ENCODE data around the gene BABAM1. TPM values are rescaled to one million over a fixed set of nuclear protein-coding genes. Genes with fewer than 3 reads are reported as not detected.
A peak's percentile ranks its signal among the peaks of the same experiment; 100 is the strongest.

Gene BABAM1
- total RNA-seq, 1 experiment from 2014 or later = 79.5 TPM

DNA sequence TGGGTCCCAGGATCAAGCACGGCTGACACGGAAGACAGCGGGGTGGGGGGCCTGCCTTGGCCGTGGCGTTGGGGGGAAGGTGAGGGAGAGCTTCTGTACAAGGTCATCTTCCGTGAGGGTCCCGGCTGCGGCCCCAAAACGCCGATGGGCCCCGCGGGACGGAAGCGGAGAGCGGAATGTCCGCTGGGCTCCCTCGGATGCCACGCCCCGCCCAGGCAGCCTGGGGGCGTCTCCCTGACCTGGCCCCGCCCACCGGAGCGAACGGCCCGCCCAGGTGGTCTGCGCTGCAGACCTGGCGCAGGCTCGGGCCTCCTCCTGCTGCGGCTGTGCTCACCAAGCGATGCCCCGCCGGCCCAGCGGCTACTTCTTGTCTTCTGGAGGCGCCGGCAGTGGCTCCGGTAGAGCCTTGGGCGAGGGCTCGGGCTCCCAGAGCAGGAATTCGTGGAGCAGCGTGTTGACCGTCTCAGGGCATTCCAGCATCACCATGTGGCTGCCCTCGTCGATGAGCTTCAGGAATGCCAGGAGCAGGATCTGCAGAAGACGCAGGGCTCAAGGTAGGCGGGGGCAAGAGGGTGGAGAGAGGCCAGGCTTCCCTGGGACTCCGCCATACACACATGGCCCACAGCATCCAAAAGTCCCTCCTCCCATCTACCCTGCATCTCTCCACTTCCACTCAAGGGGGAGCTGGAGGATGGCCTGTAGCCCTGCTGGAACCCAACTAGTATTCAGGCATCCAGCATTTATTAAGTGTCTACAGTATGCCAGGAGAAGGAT is 25.2 kb downstream of the BABAM1 start:
- peak overlapping the region; percentile 52 to 59 for H3K4me3 ChIP-seq (ENCODE audit: low read depth in 2 of 2, low read length in 2 of 2)
- no peak for TF ChIP-seq TCF7L2 (IDR thresholded peaks at IDR 0.05; ENCODE audit: low read depth, low read length)
- peak; percentile 82 for TF ChIP-seq CTCF (IDR thresholded peaks at IDR 0.05)
- TF ChIP-seq POLR2AphosphoS5 (IDR thresholded peaks at IDR 0.05; ENCODE audit: low read depth, low read length) = peak; percentile 46; the same call in 1 of the 2 replicates
- intact Hi-C loops (cut with micrococcal nuclease; ENCODE audit: unreplicated experiment) (no loop called here), in situ Hi-C loops (cut with HindIII; ENCODE audit: low pct_unique_long_range_greater_than_20kb, low sequenced_read_pairs) (no loop called here)
- DNase-seq (ENCODE audit: low read depth, low spot score) = peak; percentile 72
- ATAC-seq = peak; percentile 93
- H3K4me1 ChIP-seq (ENCODE audit: control insufficient read depth, insufficient read depth, low read length) = peaks cover 3% of the 10 kb centered on the region; the same call in 1 of the 2 replicates
- BruUV-seq (replicated peaks) = no TSS peak
- H3K36me3 ChIP-seq (ENCODE audit: control insufficient read depth, insufficient read depth, low read length) = no peaks in the 10 kb centered on the region
- no peaks in the 10 kb centered on the region for H3K9me3 ChIP-seq (ENCODE audit: control insufficient read depth, insufficient read depth, low read depth, low read length)
- H3K27me3 ChIP-seq (ENCODE audit: control insufficient read depth, insufficient read depth, low read length) = no peaks in the 10 kb centered on the region
- ChIA-PET POLR2A (interaction anchor here (0.7 kb wide), 2 partner anchors 13 kb away, joined by 3 to 4 read pairs; partner anchors contain the start of gene MRPL34), CTCF (interaction anchor here (0.7 to 1.4 kb wide), 7 partner anchors 13 to 176 kb away, joined by 3 to 10 read pairs (median 5); partner anchors contain the start of genes MRPL34 and NR2F6)
- peak overlapping the region; percentile 71 for H3K27ac ChIP-seq (ENCODE audit: low read length)

- ATAC-seq (no peak), DNase-seq (ENCODE audit: low read depth, low spot score) (no peak)
- TF ChIP-seq POLR2AphosphoS5 (IDR thresholded peaks at IDR 0.05; ENCODE audit: low read depth, low read length) (no peak), TCF7L2 (IDR thresholded peaks at IDR 0.05; ENCODE audit: low read depth, low read length) (no peak), CTCF (IDR thresholded peaks at IDR 0.05) (no peak), SIN3A (IDR thresholded peaks at IDR 0.05; ENCODE audit: borderline replicate concordance, insufficient read depth, low read depth, low read length) (no peak)
- TF ChIP-seq, protein P1, sequence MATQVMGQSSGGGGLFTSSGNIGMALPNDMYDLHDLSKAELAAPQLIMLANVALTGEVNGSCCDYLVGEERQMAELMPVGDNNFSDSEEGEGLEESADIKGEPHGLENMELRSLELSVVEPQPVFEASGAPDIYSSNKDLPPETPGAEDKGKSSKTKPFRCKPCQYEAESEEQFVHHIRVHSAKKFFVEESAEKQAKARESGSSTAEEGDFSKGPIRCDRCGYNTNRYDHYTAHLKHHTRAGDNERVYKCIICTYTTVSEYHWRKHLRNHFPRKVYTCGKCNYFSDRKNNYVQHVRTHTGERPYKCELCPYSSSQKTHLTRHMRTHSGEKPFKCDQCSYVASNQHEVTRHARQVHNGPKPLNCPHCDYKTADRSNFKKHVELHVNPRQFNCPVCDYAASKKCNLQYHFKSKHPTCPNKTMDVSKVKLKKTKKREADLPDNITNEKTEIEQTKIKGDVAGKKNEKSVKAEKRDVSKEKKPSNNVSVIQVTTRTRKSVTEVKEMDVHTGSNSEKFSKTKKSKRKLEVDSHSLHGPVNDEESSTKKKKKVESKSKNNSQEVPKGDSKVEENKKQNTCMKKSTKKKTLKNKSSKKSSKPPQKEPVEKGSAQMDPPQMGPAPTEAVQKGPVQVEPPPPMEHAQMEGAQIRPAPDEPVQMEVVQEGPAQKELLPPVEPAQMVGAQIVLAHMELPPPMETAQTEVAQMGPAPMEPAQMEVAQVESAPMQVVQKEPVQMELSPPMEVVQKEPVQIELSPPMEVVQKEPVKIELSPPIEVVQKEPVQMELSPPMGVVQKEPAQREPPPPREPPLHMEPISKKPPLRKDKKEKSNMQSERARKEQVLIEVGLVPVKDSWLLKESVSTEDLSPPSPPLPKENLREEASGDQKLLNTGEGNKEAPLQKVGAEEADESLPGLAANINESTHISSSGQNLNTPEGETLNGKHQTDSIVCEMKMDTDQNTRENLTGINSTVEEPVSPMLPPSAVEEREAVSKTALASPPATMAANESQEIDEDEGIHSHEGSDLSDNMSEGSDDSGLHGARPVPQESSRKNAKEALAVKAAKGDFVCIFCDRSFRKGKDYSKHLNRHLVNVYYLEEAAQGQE (IDR thresholded peaks at IDR 0.05; ENCODE audit: insufficient read depth in 1 of 2, low read depth in 2 of 2, low read length in 1 of 2) = no peak
- Histone ChIP-seq H3K4me1 (ENCODE audit: control insufficient read depth, insufficient read depth, low read length) (peaks cover 3% of the 10 kb centered on the region; the same call in 1 of the 2 replicates), H3K27me3 (ENCODE audit: control insufficient read depth, insufficient read depth, low read length) (no peaks in the 10 kb centered on the region), H3K27ac (ENCODE audit: low read length) (no peak overlapping the region), H3K36me3 (ENCODE audit: control insufficient read depth, insufficient read depth, low read length) (no peaks in the 10 kb centered on the region), H3K9me3 (ENCODE audit: control insufficient read depth, insufficient read depth, low read depth, low read length) (no peaks in the 10 kb centered on the region), H3K4me3 (ENCODE audit: low read depth in 2 of 2, low read length in 2 of 2) (no peak overlapping the region)
- CTCF ChIA-PET = interaction anchor here (0.7 to 1.4 kb wide), 3 partner anchors 12 to 175 kb away, joined by 3 to 8 read pairs (median 8); partner anchors contain the start of gene MRPL34
- POLR2A ChIA-PET = no interaction called here
- in situ Hi-C loops (cut with HindIII; ENCODE audit: low pct_unique_long_range_greater_than_20kb, low sequenced_read_pairs) = no loop called here
- intact Hi-C loops (cut with micrococcal nuclease; ENCODE audit: unreplicated experiment) = no loop called here
- no TSS peak for BruUV-seq (replicated peaks)
These were observed 26.4 kb downstream of the BABAM1 start for GRCh38 chr19:17293605-17294004.
